GM12878 (cell line): ENCODE measurements around the gene PML. TPM values are rescaled to one million over a fixed set of nuclear protein-coding genes. Genes with fewer than 3 reads are reported as not detected.

Experiments
- ATAC-seq: fragments of 200-7000 bp; cut with Tn5 transposase; 3 replicates; pipeline ENCODE4 v1.9.1; 2020; ENCODE audit warnings: mild to moderate bottlenecking, moderate library complexity
- BruUV-seq: library from RNA; stranded (reverse); fragments of 400-500 nt; replicated peaks from 2 replicates; lab custom pipeline; 2021; lab: Mats Ljungman, UMichigan
- CTCF ChIA-PET: fragments of 300-600 bp; sonication (Branson Sonifier 250); formaldehyde crosslinking; extraction: SDS; loops from one replicate; lab custom pipeline; 2021; ENCODE audit warnings: inconsistent platforms; lab: Yijun Ruan, JAX
- POLR2A ChIA-PET: fragments of 350-600 bp; formaldehyde crosslinking; extraction: SDS; loops from one replicate; lab custom pipeline; 2021; ENCODE audit warnings: inconsistent platforms; lab: Charles Lee
- RAD21 ChIA-PET: fragments of 300-600 bp; sonication (Branson Sonifier 250); formaldehyde crosslinking; loops from one replicate; lab custom pipeline; 2023; ENCODE audit warnings: antibody characterized with exemption; ENCODE audit not compliant: unreplicated experiment; lab: Charles Lee
- SMC1A ChIA-PET: fragments of 300-600 bp; sonication (Branson Sonifier 250); formaldehyde crosslinking; loops from one replicate; lab custom pipeline; 2023; ENCODE audit not compliant: unreplicated experiment, uncharacterized antibody; lab: Charles Lee
- DNase-seq: peaks from one replicate; pipeline ENCODE4 v3.0.0-alpha.2; 2011; ENCODE audit warnings: low read depth, low spot score
- FAIRE-seq: peaks from 3 replicates; lab custom pipeline; 2011; peaks lifted over from hg19 to GRCh38; lab: Jason Lieb, UNC
- H2AFZ ChIP-seq: 2 replicates; pipeline ENCODE4 v1.6.0; 2011; ENCODE audit warnings: low read depth, low read length, control low read depth; ENCODE audit not compliant: control insufficient read depth
- H3K27ac ChIP-seq: 2 replicates; pipeline ENCODE4 v1.5.1; 2011; ENCODE audit warnings: control low read depth; ENCODE audit not compliant: control insufficient read depth, insufficient read depth
- H3K27me3 ChIP-seq, 2 experiments: replicated peaks in 1 of 2; 2 replicates each; pipeline versions ENCODE4 v1.6.0 to v1.6.1; 2011; ENCODE audit warnings: low read length in 1 of 2; ENCODE audit not compliant: control insufficient read depth in 2 of 2, insufficient read depth in 2 of 2
- H3K36me3 ChIP-seq, 2 experiments: 2 replicates each; pipeline ENCODE4 v1.5.1; 2011; ENCODE audit warnings: low read length in 1 of 2; ENCODE audit not compliant: control insufficient read depth in 2 of 2, insufficient read depth in 2 of 2
- H3K4me1 ChIP-seq: 2 replicates; pipeline ENCODE4 v1.6.1; 2011; ENCODE audit warnings: mild to moderate bottlenecking, low read length, moderate library complexity, mixed read lengths; ENCODE audit not compliant: control insufficient read depth, insufficient read depth
- H3K4me2 ChIP-seq: 2 replicates; pipeline ENCODE4 v1.6.0; 2011; ENCODE audit warnings: control low read depth; ENCODE audit not compliant: control insufficient read depth, insufficient read depth
- H3K4me3 ChIP-seq: fragments of 200-600 bp; sonication (generic); 2 replicates; pipeline ENCODE4 v1.5.1; 2016
- H3K79me2 ChIP-seq: 2 replicates; pipeline ENCODE4 v1.6.0; 2011; ENCODE audit warnings: low read length; ENCODE audit not compliant: control insufficient read depth, insufficient read depth
- H3K9ac ChIP-seq: 2 replicates; pipeline ENCODE4 v1.8.0; 2011; ENCODE audit warnings: low read length, control low read depth, mixed read lengths; ENCODE audit not compliant: control insufficient read depth, insufficient read depth
- H3K9me3 ChIP-seq: replicated peaks from 3 replicates; pipeline ENCODE4 v1.5.1; 2011; ENCODE audit warnings: mild to moderate bottlenecking, low read length; ENCODE audit not compliant: control insufficient read depth, insufficient read depth
- H4K20me1 ChIP-seq: 2 replicates; pipeline ENCODE4 v1.6.0; 2011; ENCODE audit not compliant: control insufficient read depth, insufficient read depth
- ATF7 ChIP-seq: fragments of 450-650 bp; IDR thresholded peaks from 2 replicates; pipeline ENCODE4 v1.6.1; 2016; ENCODE audit warnings: low read depth, mild to moderate bottlenecking
- CREM ChIP-seq: IDR thresholded peaks from 2 replicates; pipeline ENCODE4 v1.6.1; 2014; ENCODE audit warnings: antibody characterized with exemption, low read depth
- ESRRA ChIP-seq: IDR thresholded peaks from 2 replicates; pipeline ENCODE4 v1.6.1; 2012; ENCODE audit warnings: mild to moderate bottlenecking, low read length, improper control_type of control experiment
- IKZF1 ChIP-seq: fragments of 450-650 bp; conservative IDR thresholded peaks from 2 replicates; pipeline ENCODE4 v1.6.1; 2017; ENCODE audit warnings: antibody characterized with exemption, mild to moderate bottlenecking
- IKZF2 ChIP-seq, 2 experiments: fragments of 450-650 bp; IDR thresholded peaks; 2 replicates each; pipeline ENCODE4 v1.6.1; 2017; ENCODE audit warnings: mild to moderate bottlenecking in 2 of 2, moderate library complexity in 2 of 2
- MYB ChIP-seq: fragments of 150-350 bp; IDR thresholded peaks from 2 replicates; pipeline ENCODE4 v1.6.1; 2014; ENCODE audit warnings: mild to moderate bottlenecking, low read depth, low read length, borderline replicate concordance
- NFYA ChIP-seq: IDR thresholded peaks from 2 replicates; pipeline ENCODE4 v1.6.1; 2011; ENCODE audit warnings: low read depth, mild to moderate bottlenecking, low read length, improper control_type of control experiment, borderline replicate concordance
- NFYB ChIP-seq: IDR thresholded peaks from 2 replicates; pipeline ENCODE4 v1.6.1; 2011; ENCODE audit warnings: low read depth, mild to moderate bottlenecking, low read length, improper control_type of control experiment, moderate library complexity; ENCODE audit not compliant: insufficient read depth
- RB1 ChIP-seq: fragments of 450-650 bp; formaldehyde crosslinking; IDR thresholded peaks from 2 replicates; pipeline ENCODE4 v1.6.1; 2017; ENCODE audit warnings: mild to moderate bottlenecking, borderline replicate concordance
- RELB ChIP-seq: fragments of 450-650 bp; IDR thresholded peaks from 2 replicates; pipeline ENCODE4 v1.6.1; 2017; ENCODE audit warnings: low read depth, mild to moderate bottlenecking, moderate library complexity
- REST ChIP-seq: IDR thresholded peaks from 2 replicates; pipeline ENCODE4 v1.6.1; 2012; ENCODE audit warnings: mild to moderate bottlenecking, low read depth, low read length
- SREBF1 ChIP-seq: IDR thresholded peaks from 2 replicates; pipeline ENCODE4 v1.6.1; 2012; ENCODE audit warnings: mild to moderate bottlenecking, low read length
- SUZ12 ChIP-seq: fragments of 200-600 bp; sonication (generic); IDR thresholded peaks from one replicate; pipeline ENCODE4 v1.6.1; 2018; ENCODE audit warnings: antibody characterized with exemption, mild to moderate bottlenecking; ENCODE audit not compliant: unreplicated experiment
- WGBS: methylation state at CpG from one replicate; pipeline ENCODE4 v1.1.6; 2016; ENCODE audit warnings: low lambda C conversion rate; ENCODE audit not compliant: insufficient replicate concordance, insufficient coverage; ENCODE audit errors: missing lambda C conversion rate; 5-methylcytosine and 5-hydroxymethylcytosine counted together
- in situ Hi-C: fragments of 300-500 bp; cut with MboI; formaldehyde crosslinking; loops from 9 replicates; pipeline ENCODE4 v1.14.3; 2018; ENCODE audit warnings: mixed read lengths
- intact Hi-C: fragments of 100-400 bp; cut with micrococcal nuclease; formaldehyde crosslinking; loops from one replicate; pipeline ENCODE4 v1.14.2; 2022; ENCODE audit not compliant: unreplicated experiment
- polyA plus RNA-seq, 11 experiments: library from polyadenylated mRNA; depleted of rRNA in 4 of 11; unstranded in 6 of 11; stranded (reverse) in 5 of 11; fragments of >200 nt; fragmentation: Nextera tagmentation in 4 of 11; fragmentation: Illumina TruSeq in 1 of 11; extraction: Ambion mirVana in 4 of 11; extraction: Trizol in 1 of 11; gene quantifications; 1 replicate in 1 of 11; 2 replicates in 10 of 11; pipeline versions ENCODE4 v1.2.1 to v1.2.3, GENCODE V29; 2011 to 2016; ENCODE audit warnings: inconsistent platforms in 2 of 11, missing spikeins in 2 of 11, low read depth in 1 of 11
- total RNA-seq, 4 experiments: library from RNA; depleted of rRNA in 3 of 4; stranded (reverse); fragments of >200 nt in 3 of 4; fragmentation: Illumina TruSeq in 1 of 4; extraction: Trizol in 1 of 4; gene quantifications; 2 replicates each; pipeline versions ENCODE4 v1.2.1 to v1.2.3, GENCODE V29; 2013 to 2021
- TF ChIP-seq, protein P1 (sequence below): IDR thresholded peaks from 2 replicates; pipeline ENCODE4 v1.6.1; 2011; ENCODE audit warnings: low read depth, low read length, improper control_type of control experiment, borderline replicate concordance
- TF ChIP-seq, protein P2 (sequence below): fragments of 450-650 bp; IDR thresholded peaks from 2 replicates; pipeline ENCODE4 v1.6.1; 2016; ENCODE audit warnings: mild to moderate bottlenecking

The PML gene
- total and polyA plus RNA-seq, 10 of the 15 experiments (the other 5 are each of a cell fraction or from before 2014, with no cell fraction given), result 8.5 to 95.5 (median 30.8) TPM

- TF ChIP-seq REST (no peak), SREBF1 (no peak)
Measured at GRCh38 chr15:73996267-73996666, 1.8 kb downstream of the PML start (continued).

DNA sequence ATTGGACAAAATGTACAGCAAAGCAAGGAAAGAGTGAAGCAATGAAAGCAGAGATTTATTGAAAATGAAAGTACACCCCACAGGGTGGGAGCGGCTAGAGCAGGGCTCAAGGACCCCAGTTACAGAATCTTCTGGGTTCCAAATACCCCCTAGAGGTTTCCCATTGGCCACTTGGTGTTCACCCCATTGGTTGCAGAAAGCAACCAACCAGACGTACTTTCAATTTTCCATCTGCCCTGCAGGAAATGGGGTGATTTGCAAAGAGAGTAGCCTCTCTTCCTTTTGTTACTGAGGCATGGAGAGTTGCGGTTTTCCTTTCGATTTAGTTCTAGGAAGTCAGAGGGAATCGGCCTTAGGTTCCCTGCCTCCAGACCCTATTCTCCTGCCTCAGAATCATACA is 2.4 kb downstream of the PML start:
- no peak for DNase-seq
- TF ChIP-seq IKZF1 (peak; percentile 65), ESRRA (no peak), IKZF2 (IDR thresholded peaks at IDR 0.05) (peak in 1 of 2 experiments; percentile 61; a peak in 1 of 4 replicates), NFYA (no peak), ATF7 (no peak), NFYB (peak; percentile 84), RB1 (no peak), SUZ12 (no peak), CREM (no peak), RELB (peak; percentile 34; the same call in 1 of the 2 replicates), MYB (no peak)
- TF ChIP-seq, protein P1, sequence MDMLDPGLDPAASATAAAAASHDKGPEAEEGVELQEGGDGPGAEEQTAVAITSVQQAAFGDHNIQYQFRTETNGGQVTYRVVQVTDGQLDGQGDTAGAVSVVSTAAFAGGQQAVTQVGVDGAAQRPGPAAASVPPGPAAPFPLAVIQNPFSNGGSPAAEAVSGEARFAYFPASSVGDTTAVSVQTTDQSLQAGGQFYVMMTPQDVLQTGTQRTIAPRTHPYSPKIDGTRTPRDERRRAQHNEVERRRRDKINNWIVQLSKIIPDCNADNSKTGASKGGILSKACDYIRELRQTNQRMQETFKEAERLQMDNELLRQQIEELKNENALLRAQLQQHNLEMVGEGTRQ, result no peak
- TF ChIP-seq, protein P2, sequence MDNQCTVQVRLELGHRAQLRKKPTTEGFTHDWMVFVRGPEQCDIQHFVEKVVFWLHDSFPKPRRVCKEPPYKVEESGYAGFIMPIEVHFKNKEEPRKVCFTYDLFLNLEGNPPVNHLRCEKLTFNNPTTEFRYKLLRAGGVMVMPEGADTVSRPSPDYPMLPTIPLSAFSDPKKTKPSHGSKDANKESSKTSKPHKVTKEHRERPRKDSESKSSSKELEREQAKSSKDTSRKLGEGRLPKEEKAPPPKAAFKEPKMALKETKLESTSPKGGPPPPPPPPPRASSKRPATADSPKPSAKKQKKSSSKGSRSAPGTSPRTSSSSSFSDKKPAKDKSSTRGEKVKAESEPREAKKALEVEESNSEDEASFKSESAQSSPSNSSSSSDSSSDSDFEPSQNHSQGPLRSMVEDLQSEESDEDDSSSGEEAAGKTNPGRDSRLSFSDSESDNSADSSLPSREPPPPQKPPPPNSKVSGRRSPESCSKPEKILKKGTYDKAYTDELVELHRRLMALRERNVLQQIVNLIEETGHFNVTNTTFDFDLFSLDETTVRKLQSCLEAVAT, result 0 out of 2 replicates have a peak, but pooled peaks have one; percentile 22

More for the DNA sequence above, 2.4 kb downstream of the PML start:
- Histone ChIP-seq H3K27ac (peak overlapping the region; percentile 92), H2AFZ (peak overlapping the region; percentile 15; the same call in 1 of the 2 replicates), H3K27me3 (no peaks in the 10 kb centered on the region), H3K4me3 (peak overlapping the region; percentile 95), H3K79me2 (peaks cover 70% of the 10 kb centered on the region), H3K36me3 (peaks cover 7 to 15% of the 10 kb centered on the region in 2 experiments), H3K4me2 (peak overlapping the region; percentile 90), H3K4me1 (peaks cover 19% of the 10 kb centered on the region), H3K9me3 (no peaks in the 10 kb centered on the region), H4K20me1 (peaks cover 13% of the 10 kb centered on the region), H3K9ac (peak overlapping the region; percentile 89)
- ChIA-PET POLR2A (interaction anchor here (0.7 to 1.2 kb wide), 3 partner anchors 11 to 25 kb away, joined by 3 read pairs; no protein-coding TSS in a partner anchor), SMC1A (interaction anchor here (0.7 to 5.3 kb wide), 4 partner anchors 11 to 25 kb away, joined by 3 to 28 read pairs (median 4); no protein-coding TSS in a partner anchor), CTCF (interaction anchor here (1.0 to 5.0 kb wide), 7 partner anchors 10 to 50 kb away, joined by 3 to 30 read pairs (median 6); no protein-coding TSS in a partner anchor), RAD21 (interaction anchor here (0.8 to 1.3 kb wide), 4 partner anchors 9 to 1524 kb away, joined by 3 to 7 read pairs (median 6); no protein-coding TSS in a partner anchor)
- WGBS, result 0% methylated on average over 5 of the region's 5 CpGs
- BruUV-seq, result no TSS peak
- in situ Hi-C loops (no loop called here), intact Hi-C loops (no loop called here)
- ATAC-seq (peak; percentile 28), FAIRE-seq (no peak)
